CD4-positive, alpha-beta T cell treated with Interleukin-12 subunit alpha and Interleukin-12 subunit beta, for 1 hour (primary cell): ENCODE data around the gene KCNJ1.

Experiments used
- DNase-seq: peaks from one replicate; pipeline ENCODE4 v3.0.0-alpha.2; 2020

The KCNJ1 gene

GRCh38 chr11:128867277-128867676 is at the start of gene KCNJ1:
TSS of gene KCNJ1 (minus strand) at chr11:128867296. CDS start at chr11:128840243, 27,053 bp downstream.
- no peak for DNase-seq

GRCh38 chr11:128916681-128917080 is 49.6 kb upstream of the KCNJ1 start:
- no peak for DNase-seq

GRCh38 chr11:128916037-128916572 is 49.0 kb upstream of the KCNJ1 start:
- no peak for DNase-seq

GRCh38 chr11:128915149-128915521 is 48.0 kb upstream of the KCNJ1 start:
- DNase-seq: no peak

GRCh38 chr11:128914216-128915148 is 47.4 kb upstream of the KCNJ1 start:
- DNase-seq: no peak

- no peak for DNase-seq
These were observed 46.7 kb upstream of the KCNJ1 start for GRCh38 chr11:128913806-128914205.

- no peak for DNase-seq
These were observed 44.6 kb upstream of the KCNJ1 start for GRCh38 chr11:128911701-128912100.

GRCh38 chr11:128911239-128911638 is 44.1 kb upstream of the KCNJ1 start:
- no peak for DNase-seq

- DNase-seq: no peak
These were observed 43.5 kb upstream of the KCNJ1 start for GRCh38 chr11:128910576-128910975.

- DNase-seq: no peak
These were observed 42.5 kb upstream of the KCNJ1 start for GRCh38 chr11:128909438-128910125.

GRCh38 chr11:128908391-128909246 is 41.5 kb upstream of the KCNJ1 start:
- DNase-seq: no peak

- DNase-seq: no peak
These were observed 40.5 kb upstream of the KCNJ1 start for GRCh38 chr11:128907585-128907984.

- DNase-seq: no peak
These were observed 39.3 kb upstream of the KCNJ1 start for GRCh38 chr11:128906185-128907050.

- peak; percentile 49 for DNase-seq
These were observed 38.5 kb upstream of the KCNJ1 start for GRCh38 chr11:128905345-128906184.

GRCh38 chr11:128904656-128905344 is 37.7 kb upstream of the KCNJ1 start:
- no peak for DNase-seq

- no peak for DNase-seq
These were observed 37.2 kb upstream of the KCNJ1 start for GRCh38 chr11:128904303-128904655.

GRCh38 chr11:128903248-128904061 is 36.4 kb upstream of the KCNJ1 start:
- DNase-seq: no peak

- no peak for DNase-seq
These were observed 35.5 kb upstream of the KCNJ1 start for GRCh38 chr11:128902515-128903066.
